SK-N-SH treated with all-trans-retinoic acid at 6 μM for 48 hours (cell line): ENCODE measurements around the gene OR4C5.
"Not testable (repeated sequence)": the region's sequence is repeated elsewhere in the genome, so short reads cannot be mapped to it uniquely, and the experiment has no call there.

Source experiments
- PATZ1 ChIP-seq: fragments of 250-450 bp; sonication (Bioruptor Pico); IDR thresholded peaks from 2 replicates; pipeline ENCODE4 v1.8.0; 2020; ENCODE audit warnings: mild to moderate bottlenecking, moderate library complexity, borderline replicate concordance
- ZFP30 ChIP-seq: fragments of 450-650 bp; formaldehyde crosslinking; IDR thresholded peaks from 2 replicates; pipeline ENCODE4 v1.5.0; 2022; ENCODE audit warnings: mild to moderate bottlenecking, moderate library complexity

GRCh38 chr11:48319813-48320212, 46.5 kb downstream of the OR4C5 start:
- TF ChIP-seq PATZ1, ZFP30 (CRISPR knock-in tag): not testable (repeated sequence)
